T-helper 9 cell (primary cell): ENCODE measurements around the gene FBXL13.
"Not testable (repeated sequence)": the region's sequence is repeated elsewhere in the genome, so short reads cannot be mapped to it uniquely, and the experiment has no call there.

Experiments
- DNase-seq: peaks from one replicate; pipeline ENCODE4 v3.0.0-alpha.2; 2020

The FBXL13 gene

GRCh38 chr7:103078226-103078625 is 3.6 kb upstream of the FBXL13 start:
- not testable (repeated sequence) for DNase-seq

- DNase-seq = no peak
Observed at GRCh38 chr7:103077318-103077717, 2.7 kb upstream of the FBXL13 start.

DNA sequence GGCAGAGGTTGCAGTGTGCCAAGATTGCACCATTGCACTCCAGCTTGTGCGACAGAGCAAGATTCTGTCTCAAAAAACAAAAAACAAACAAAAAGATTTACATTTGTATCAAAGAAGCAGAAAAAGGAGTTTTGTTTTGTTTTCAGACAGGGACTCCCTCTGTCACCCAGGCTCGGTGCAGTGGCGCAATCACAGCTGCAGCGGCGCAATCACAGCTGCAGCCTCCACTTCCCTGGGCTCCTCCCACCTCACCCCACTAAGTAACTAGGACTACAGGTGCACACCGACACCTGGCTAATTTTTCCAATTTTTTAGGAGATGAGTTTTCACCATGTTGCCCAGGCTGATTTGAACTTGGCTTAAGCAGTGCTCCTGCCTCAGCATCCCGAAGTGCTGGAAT is 2.2 kb upstream of the FBXL13 start:
- DNase-seq = no peak

- peak; percentile 50 for DNase-seq
Observed at GRCh38 chr7:103075337-103075918, 832 bp upstream of the FBXL13 start.

DNA sequence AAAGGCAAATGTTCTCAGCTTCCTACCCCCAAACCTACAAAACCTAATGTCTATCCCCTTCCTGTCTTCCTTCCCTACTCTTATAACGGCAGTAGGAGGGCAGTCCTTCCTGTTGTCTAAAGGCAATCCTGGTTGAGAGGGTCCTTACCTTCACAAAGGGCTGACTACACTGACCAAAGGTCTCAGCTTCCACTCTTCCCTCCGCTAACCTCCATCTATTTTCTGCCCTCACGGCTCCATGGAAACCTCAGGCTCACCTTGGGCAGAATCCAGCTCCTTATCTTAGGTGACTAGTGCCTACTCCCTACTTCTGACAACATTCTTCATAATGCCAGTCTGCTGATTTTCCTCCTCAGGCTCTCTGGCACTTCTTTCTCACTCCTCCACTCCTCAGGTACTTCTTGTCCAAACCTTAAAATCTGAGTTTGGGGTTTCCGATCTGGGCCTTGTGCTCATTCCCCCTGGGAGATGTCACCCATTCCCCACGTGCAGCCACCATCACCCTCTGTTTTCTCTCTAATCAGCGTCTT is 542 bp downstream of the FBXL13 start:
- no peak for DNase-seq

GRCh38 chr7:103071000-103071399 is 3.6 kb downstream of the FBXL13 start:
- no peak for DNase-seq

DNA sequence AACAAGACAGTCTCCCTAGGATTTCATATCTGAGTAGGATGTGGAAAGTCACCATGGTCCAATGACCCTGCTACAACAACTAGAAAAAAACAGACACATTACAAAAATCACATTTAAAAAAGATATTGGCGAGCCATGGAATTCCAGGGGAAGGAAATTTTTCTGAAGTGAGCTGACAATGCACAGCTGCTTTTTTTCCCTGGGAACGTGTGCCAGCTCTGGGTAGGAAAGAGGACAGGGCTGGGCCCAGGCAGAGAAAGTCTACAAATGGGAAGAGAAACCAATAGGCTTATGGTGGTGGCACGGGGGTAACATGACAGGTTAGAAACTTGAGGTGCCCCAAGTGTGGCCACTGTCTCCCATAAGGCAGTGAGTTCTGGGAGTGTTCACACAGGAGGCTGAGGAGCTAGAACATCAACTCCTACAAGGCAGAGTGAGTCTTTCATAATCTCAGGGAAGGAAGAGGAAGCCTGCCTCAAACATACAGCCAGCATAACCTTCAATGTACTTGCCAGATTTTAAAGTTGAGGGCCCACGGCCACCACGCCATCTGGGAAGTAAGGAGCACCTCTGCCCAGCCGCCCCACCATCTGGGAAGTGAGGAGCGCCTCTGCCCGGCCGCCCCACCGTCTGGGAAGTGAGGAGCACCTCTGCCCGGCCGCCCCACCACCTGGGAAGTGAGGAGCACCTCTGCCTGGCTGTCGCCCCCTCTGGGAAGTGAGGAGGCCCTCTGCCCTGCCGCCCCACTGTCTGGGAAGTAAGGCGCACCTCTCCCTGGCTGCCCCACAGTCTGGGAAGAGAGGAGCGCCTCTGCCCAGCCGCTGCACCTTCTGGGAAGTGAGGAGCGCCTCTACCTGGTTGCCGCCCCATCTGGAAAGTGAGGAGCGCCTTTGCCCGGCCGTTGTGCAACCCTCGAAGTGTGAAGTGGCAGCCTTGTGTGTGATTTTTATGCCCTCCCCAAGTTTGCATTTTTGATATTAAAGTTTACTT is 5.9 kb downstream of the FBXL13 start:
- DNase-seq = no peak

- peak; percentile 22 for DNase-seq
Observed at GRCh38 chr7:103065667-103066066, 8.9 kb downstream of the FBXL13 start.

GRCh38 chr7:103063895-103064294 is 10.7 kb downstream of the FBXL13 start:
- no peak for DNase-seq

- no peak for DNase-seq
Observed at GRCh38 chr7:103059471-103059870, 15.1 kb downstream of the FBXL13 start.

DNA sequence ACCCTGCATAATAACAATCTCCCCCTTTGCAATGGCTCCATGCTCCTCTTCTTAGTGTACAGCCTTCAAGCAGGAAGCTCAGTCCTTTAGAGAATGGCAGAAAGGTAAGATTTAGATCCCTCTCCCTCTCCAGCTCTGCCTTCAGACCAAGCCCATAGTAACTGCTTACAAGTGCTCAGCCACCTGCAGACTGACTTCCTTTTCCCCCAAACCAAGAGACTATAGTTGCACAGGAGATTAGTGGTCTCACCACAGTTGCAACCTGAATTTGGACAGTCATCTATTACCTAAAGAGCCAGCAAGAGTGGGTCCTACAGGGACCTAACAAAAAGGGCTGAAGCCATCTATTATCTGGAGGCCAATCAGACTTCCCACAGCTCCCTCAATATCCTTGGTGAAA is 16.5 kb downstream of the FBXL13 start:
- DNase-seq = no peak

GRCh38 chr7:103056006-103056405 is 18.6 kb downstream of the FBXL13 start:
- DNase-seq = not testable (repeated sequence)

DNA sequence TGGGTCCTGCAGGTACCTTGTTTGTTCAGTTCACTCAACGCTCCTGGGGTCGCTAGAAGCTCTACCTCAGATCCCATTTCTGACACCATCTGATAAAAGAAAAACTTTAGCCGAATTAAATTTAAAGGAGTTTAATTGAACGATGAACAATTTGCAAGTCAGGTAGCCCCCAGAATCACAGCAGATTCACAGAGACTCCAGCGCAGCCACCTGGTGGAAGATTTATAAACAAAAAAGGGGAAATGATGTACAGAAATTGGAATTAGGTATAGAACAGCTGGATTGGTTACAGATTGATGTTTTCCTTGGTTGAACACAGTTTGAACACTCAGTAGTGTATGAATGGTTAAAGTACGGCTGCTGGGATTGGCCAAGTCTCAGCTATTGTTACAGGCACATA is 23.1 kb downstream of the FBXL13 start:
- no peak for DNase-seq

- DNase-seq = no peak
Observed at GRCh38 chr7:103048833-103049232, 25.8 kb downstream of the FBXL13 start.

DNA sequence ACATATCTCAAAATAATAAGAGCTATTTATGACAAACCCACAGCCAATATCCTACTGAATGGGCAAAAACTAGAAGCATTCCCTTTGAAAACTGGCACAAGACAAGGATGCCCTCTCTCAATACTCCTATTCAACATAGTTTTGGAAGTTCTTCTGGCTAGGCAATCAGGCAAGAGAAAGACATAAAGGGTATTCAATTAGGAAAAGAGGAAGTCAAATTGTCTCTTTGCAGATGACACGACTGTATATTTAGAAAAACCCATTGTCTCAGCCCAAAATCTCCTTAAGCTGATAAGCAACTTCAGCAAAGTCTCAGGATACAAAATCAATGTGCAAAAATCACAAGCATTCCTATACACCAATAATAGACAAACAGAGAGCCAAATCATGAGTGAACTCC is 32.8 kb downstream of the FBXL13 start:
- not testable (repeated sequence) for DNase-seq

DNA sequence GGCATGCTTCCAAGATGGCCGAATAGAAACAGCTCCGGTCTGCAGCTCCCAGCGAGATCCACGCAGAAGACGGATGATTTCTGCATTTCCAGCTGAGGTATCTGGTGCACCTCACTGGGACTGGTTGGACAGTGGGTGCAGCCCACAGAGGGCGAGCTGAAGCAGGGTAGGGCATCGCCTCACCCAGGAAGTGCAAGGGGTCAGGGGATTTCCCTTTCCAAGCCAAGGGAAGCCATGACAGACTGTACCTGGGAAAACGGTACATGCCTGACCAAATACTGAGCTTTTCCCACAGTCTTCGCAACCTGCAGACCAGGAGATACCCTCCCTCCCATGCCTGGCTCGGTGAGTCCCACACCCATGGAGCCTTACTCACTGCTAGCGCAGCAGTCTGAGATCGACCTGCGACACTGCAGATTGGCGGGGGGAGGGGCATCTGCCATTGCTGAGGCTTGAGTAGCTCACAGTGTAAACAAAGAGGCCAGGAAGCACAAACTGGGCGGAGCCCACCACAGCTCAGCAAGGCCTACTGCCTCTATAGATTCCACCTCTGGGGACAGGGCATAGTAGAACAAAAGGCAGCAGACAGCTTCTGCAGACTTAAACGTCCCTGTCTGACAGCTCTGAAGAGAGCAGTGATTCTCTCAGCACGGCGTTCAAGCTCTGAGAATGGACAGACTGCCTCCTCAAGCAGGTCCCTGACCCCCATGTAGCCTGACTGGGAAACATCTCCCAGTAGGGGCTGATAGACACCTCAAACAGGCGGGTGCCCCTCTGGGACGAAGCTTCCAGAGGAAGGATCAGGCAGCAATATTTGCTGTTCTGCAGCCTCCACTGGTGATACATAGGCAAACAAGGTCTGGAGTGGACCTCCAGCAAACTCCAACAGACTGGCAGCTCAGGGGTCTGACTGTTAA is 36.5 kb downstream of the FBXL13 start:
- not testable (repeated sequence) for DNase-seq

GRCh38 chr7:103037476-103037822 is 37.1 kb downstream of the FBXL13 start:
- no peak for DNase-seq

- DNase-seq = not testable (repeated sequence)
Observed at GRCh38 chr7:103034318-103034717, 40.3 kb downstream of the FBXL13 start.

DNA sequence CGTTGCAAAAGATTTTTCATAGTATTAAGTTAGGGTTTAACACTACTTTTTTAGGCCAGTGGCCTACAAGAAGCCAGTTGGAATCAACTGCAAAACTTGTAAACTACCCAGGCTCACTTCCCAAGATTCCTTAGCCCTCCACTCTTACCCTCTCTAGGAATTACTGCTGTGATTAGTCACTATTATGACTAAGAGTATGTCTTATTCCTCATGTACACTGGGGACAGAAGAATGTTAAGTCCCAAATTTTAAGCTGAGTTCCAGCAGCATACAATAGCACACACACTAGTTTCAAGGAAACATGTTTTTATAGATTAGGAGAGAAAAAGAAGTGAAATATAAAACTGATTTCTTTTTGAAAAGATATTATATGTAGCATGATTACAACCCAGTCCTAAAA is 42.8 kb downstream of the FBXL13 start:
- DNase-seq = no peak

- DNase-seq = no peak
Observed at GRCh38 chr7:103031024-103031423, 43.6 kb downstream of the FBXL13 start.

DNA sequence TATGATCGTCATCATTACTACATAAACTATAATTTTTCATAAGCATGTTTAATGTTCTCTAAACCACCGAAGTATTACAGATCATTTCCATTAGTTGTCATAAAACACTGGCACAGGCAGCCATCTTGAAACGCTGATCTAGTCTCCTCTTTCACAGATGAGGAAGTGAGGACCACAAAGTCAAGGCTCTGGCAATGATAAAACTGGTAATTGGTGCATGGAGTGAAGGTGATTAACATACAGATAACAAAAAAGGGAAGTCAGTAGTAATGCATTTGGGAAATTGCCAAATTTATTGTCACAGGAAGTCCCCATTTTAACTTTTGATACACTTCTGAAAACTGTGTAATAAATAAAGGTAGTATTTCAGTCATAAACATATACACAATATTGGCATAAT is 49.3 kb downstream of the FBXL13 start:
- no peak for DNase-seq

GRCh38 chr7:103023578-103023977 is 51.0 kb downstream of the FBXL13 start:
- not testable (repeated sequence) for DNase-seq

- DNase-seq = not testable (repeated sequence)
Observed at GRCh38 chr7:103021490-103021889, 53.1 kb downstream of the FBXL13 start.
